ENCODE data around the gene CALML5. TPM values are rescaled to one million over a fixed set of nuclear protein-coding genes. Genes with fewer than 3 reads are reported as not detected.

Gene CALML5
- total RNA-seq, 1 donor from 2014 or later = not detected

- no peaks in the 10 kb centered on the region for H3K9me3 ChIP-seq
- H3K27me3 ChIP-seq = no peaks in the 10 kb centered on the region
- no peak overlapping the region for H3K4me3 ChIP-seq
- no peak for DNase-seq (ENCODE audit: low spot score in 2 of 2)
- no peaks in the 10 kb centered on the region for H3K36me3 ChIP-seq
- H3K4me1 ChIP-seq = peaks cover 10 to 64% of the 10 kb centered on the region in 2 donors
- H3K27ac ChIP-seq = peak overlapping the region; percentile 61 to 86
- TF ChIP-seq CTCF (IDR thresholded peaks at IDR 0.05) = no peak
- intact Hi-C loops (cut with DNase I) = loop anchor here (5.0 to 10.0 kb wide), 2 partner anchors 65 to 458 kb away; no protein-coding TSS in a partner anchor
Measured at GRCh38 chr10:5532618-5533097, 33.3 kb upstream of the CALML5 start.

- intact Hi-C loops (cut with DNase I) = loop anchor here (5.0 to 10.0 kb wide), 2 partner anchors 65 to 457 kb away; no protein-coding TSS in a partner anchor
- peak overlapping the region; percentile 61 to 86 for H3K27ac ChIP-seq
- peaks cover 10 to 64% of the 10 kb centered on the region in 2 donors for H3K4me1 ChIP-seq
Measured at GRCh38 chr10:5532307-5532605, 32.9 kb upstream of the CALML5 start.

GRCh38 chr10:5531558-5532306, 32.4 kb upstream of the CALML5 start:
- intact Hi-C loops (cut with DNase I) = loop anchor here (5.0 to 10.0 kb wide), 2 partner anchors 64 to 457 kb away; no protein-coding TSS in a partner anchor
- Histone ChIP-seq H3K27me3 (no peaks in the 10 kb centered on the region), H3K36me3 (no peaks in the 10 kb centered on the region), H3K27ac (peak overlapping the region; percentile 73 to 86), H3K4me3 (no peak overlapping the region), H3K4me1 (peaks cover 10 to 64% of the 10 kb centered on the region in 2 donors), H3K9me3 (no peaks in the 10 kb centered on the region)
- DNase-seq (ENCODE audit: low spot score in 2 of 2) = peak in 1 of 2 donors; percentile 56
- TF ChIP-seq CTCF (IDR thresholded peaks at IDR 0.05) = no peak

More at GRCh38 chr10:5532307-5532605, 32.9 kb upstream of the CALML5 start:
- Histone ChIP-seq H3K27me3 (no peaks in the 10 kb centered on the region), H3K36me3 (no peaks in the 10 kb centered on the region), H3K9me3 (no peaks in the 10 kb centered on the region), H3K4me3 (no peak overlapping the region)
- TF ChIP-seq CTCF (IDR thresholded peaks at IDR 0.05) = no peak
- peak in 1 of 2 donors; percentile 21 for DNase-seq (ENCODE audit: low spot score in 2 of 2)

- intact Hi-C loops (cut with DNase I) = loop anchor here (5.0 to 10.0 kb wide), 2 partner anchors 64 to 456 kb away; no protein-coding TSS in a partner anchor
- Histone ChIP-seq H3K27me3 (no peaks in the 10 kb centered on the region), H3K4me1 (peaks cover 9 to 62% of the 10 kb centered on the region in 2 donors), H3K4me3 (no peak overlapping the region), H3K9me3 (no peaks in the 10 kb centered on the region), H3K36me3 (no peaks in the 10 kb centered on the region), H3K27ac (peak overlapping the region; percentile 73 to 86)
- no peak for TF ChIP-seq CTCF (IDR thresholded peaks at IDR 0.05)
- DNase-seq (ENCODE audit: low spot score in 2 of 2) = peak in 1 of 2 donors; percentile 56
Measured at GRCh38 chr10:5530846-5531557, 31.6 kb upstream of the CALML5 start.

- Histone ChIP-seq H3K27me3 (no peaks in the 10 kb centered on the region), H3K4me3 (no peak overlapping the region), H3K9me3 (no peaks in the 10 kb centered on the region), H3K4me1 (peaks cover 5 to 58% of the 10 kb centered on the region in 2 donors), H3K27ac (peak overlapping the region; percentile 73 to 86), H3K36me3 (no peaks in the 10 kb centered on the region)
- TF ChIP-seq CTCF (IDR thresholded peaks at IDR 0.05) = no peak
- DNase-seq (ENCODE audit: low spot score in 2 of 2) = peak in 1 of 2 donors; percentile 50
- intact Hi-C loops (cut with DNase I) = loop anchor here (5.0 to 10.0 kb wide), 2 partner anchors 63 to 456 kb away; no protein-coding TSS in a partner anchor
Measured at GRCh38 chr10:5530412-5530806, 31.0 kb upstream of the CALML5 start.

All from ascending aorta (tissue), 2 donors.